Esophagus muscularis mucosa (tissue), 4 donors: Measurements from ENCODE around the gene BTBD17. TPM values are rescaled to one million over a fixed set of nuclear protein-coding genes. Genes with fewer than 3 reads are reported as not detected.

ENCODE experiments used
- DNase-seq: peaks from one replicate; pipeline ENCODE4 v3.0.0-alpha.2; 2017; ENCODE audit errors: extremely low spot score
- H3K27ac ChIP-seq, 4 donors: fragments of 200-600 bp; sonication (generic); replicated peaks in 1 of 4; 1 replicate in 3 of 4; 2 replicates in 1 of 4; pipeline ENCODE4 v1.5.1; 2016 to 2019; ENCODE audit warnings: mild to moderate bottlenecking in 1 of 4
- H3K27me3 ChIP-seq, 4 donors: fragments of 200-600 bp; sonication (generic); one replicate each; pipeline versions ENCODE4 v1.5.1 to v1.6.0; 2016 to 2019
- H3K36me3 ChIP-seq, 4 donors: fragments of 200-600 bp; sonication (generic); one replicate each; pipeline ENCODE4 v1.5.1; 2016 to 2019
- H3K4me1 ChIP-seq, 4 donors: fragments of 200-600 bp; sonication (generic); one replicate each; pipeline ENCODE4 v1.5.1; 2016 to 2019
- H3K4me3 ChIP-seq, 4 donors: fragments of 200-600 bp; sonication (generic); 1 replicate in 2 of 4; 2 replicates in 2 of 4; pipeline ENCODE4 v1.5.1; 2016 to 2019; ENCODE audit warnings: mild to moderate bottlenecking in 4 of 4, moderate library complexity in 1 of 4
- H3K9me3 ChIP-seq, 4 donors: fragments of 200-600 bp; sonication (generic); 1 replicate in 3 of 4; 2 replicates in 1 of 4; pipeline ENCODE4 v1.5.1; 2016 to 2019
- CTCF ChIP-seq, 3 experiments: fragments of 200-600 bp in 2 of 3; fragments of 450-650 bp in 1 of 3; sonication (generic) in 2 of 3; IDR thresholded peaks; one replicate each; pipeline ENCODE4 v1.5.1; 2017 to 2019; ENCODE audit warnings: antibody characterized with exemption in 3 of 3, mild to moderate bottlenecking in 2 of 3, moderate library complexity in 1 of 3
- EP300 ChIP-seq: sonication (generic); formaldehyde crosslinking; IDR thresholded peaks from one replicate; pipeline ENCODE4 v1.6.1; 2017; ENCODE audit warnings: antibody characterized with exemption
- POLR2A ChIP-seq: fragments of 450-650 bp; IDR thresholded peaks from one replicate; pipeline ENCODE4 v1.6.1; 2017; ENCODE audit warnings: antibody characterized with exemption, moderate library complexity, mild to moderate bottlenecking, low read depth
- POLR2AphosphoS5 ChIP-seq, 2 donors: sonication (generic); formaldehyde crosslinking; IDR thresholded peaks; one replicate each; pipeline ENCODE4 v1.6.1; 2017; ENCODE audit warnings: antibody characterized with exemption in 2 of 2
- WGBS: methylation state at CpG from one replicate; pipeline ENCODE4 v1.1.5; 2018; 5-methylcytosine and 5-hydroxymethylcytosine counted together
- intact Hi-C: fragments of 100-400 bp; cut with DNase I; formaldehyde crosslinking; loops from one replicate; pipeline ENCODE4 v1.15.1; 2023
- total RNA-seq, 4 donors: library from RNA; depleted of rRNA; stranded (reverse); fragments of >200 nt; gene quantifications; one replicate each; pipeline versions ENCODE4 v1.1.0 to v1.2.1, GENCODE V29; 2016

BTBD17 gene
- total RNA-seq, 4 donors from 2014 or later = 0.17 TPM; not detected in 3

- Histone ChIP-seq H3K27me3 (peaks cover 0 to 23% (median 0%) of the 10 kb centered on the region in 4 donors), H3K9me3 (peaks cover 0 to 9% (median 0%) of the 10 kb centered on the region in 4 donors), H3K27ac (no peak overlapping the region), H3K4me1 (no peaks in the 10 kb centered on the region), H3K36me3 (no peaks in the 10 kb centered on the region), H3K4me3 (no peak overlapping the region)
- 47% methylated on average over 7 of the region's 10 CpGs for WGBS
- DNase-seq = no peak
- TF ChIP-seq POLR2AphosphoS5 (IDR thresholded peaks at IDR 0.05) (no peak), CTCF (IDR thresholded peaks at IDR 0.05) (no peak), EP300 (no peak), POLR2A (no peak)
- intact Hi-C loops = no loop called here
These were observed 45.4 kb downstream of the BTBD17 start for GRCh38 chr17:74316220-74316619.

GRCh38 chr17:74314877-74315276 is 46.8 kb downstream of the BTBD17 start:
- H3K27ac ChIP-seq = no peak overlapping the region
- no peak for TF ChIP-seq POLR2A
- no peak for TF ChIP-seq POLR2AphosphoS5 (IDR thresholded peaks at IDR 0.05)
- no peak for TF ChIP-seq EP300
- no peak for TF ChIP-seq CTCF (IDR thresholded peaks at IDR 0.05)
- no peaks in the 10 kb centered on the region for H3K4me1 ChIP-seq
- 90% methylated on average over 14 of the region's 15 CpGs for WGBS
- peaks cover 0 to 26% (median 0%) of the 10 kb centered on the region in 4 donors for H3K27me3 ChIP-seq
- H3K4me3 ChIP-seq = no peak overlapping the region
- intact Hi-C loops = no loop called here
- peaks cover 0 to 9% (median 0%) of the 10 kb centered on the region in 4 donors for H3K9me3 ChIP-seq
- no peaks in the 10 kb centered on the region for H3K36me3 ChIP-seq
- DNase-seq = no peak

- H3K9me3 ChIP-seq = peaks cover 0 to 14% (median 4%) of the 10 kb centered on the region in 4 donors
- peaks cover 0 to 2% (median 0%) of the 10 kb centered on the region in 4 donors for H3K4me1 ChIP-seq
- H3K27me3 ChIP-seq = peaks cover 0 to 29% (median 0%) of the 10 kb centered on the region in 4 donors
- no peak overlapping the region for H3K4me3 ChIP-seq
- no peak for DNase-seq
- 74% methylated on average over 10 of the region's 12 CpGs for WGBS
- TF ChIP-seq CTCF (IDR thresholded peaks at IDR 0.05) (no peak), POLR2AphosphoS5 (IDR thresholded peaks at IDR 0.05) (no peak), POLR2A (no peak), EP300 (no peak)
- intact Hi-C loops = no loop called here
- no peak overlapping the region for H3K27ac ChIP-seq
- H3K36me3 ChIP-seq = no peaks in the 10 kb centered on the region
These were observed 51.8 kb downstream of the BTBD17 start for GRCh38 chr17:74309902-74310301.

GRCh38 chr17:74307984-74308773 is 53.5 kb downstream of the BTBD17 start:
- Histone ChIP-seq H3K4me3 (no peak overlapping the region), H3K27me3 (peaks cover 0 to 35% (median 0%) of the 10 kb centered on the region in 4 donors), H3K9me3 (peaks cover 0 to 20% (median 7%) of the 10 kb centered on the region in 4 donors), H3K27ac (no peak overlapping the region), H3K4me1 (peaks cover 0 to 2% (median 0%) of the 10 kb centered on the region in 4 donors), H3K36me3 (no peaks in the 10 kb centered on the region)
- intact Hi-C loops = no loop called here
- WGBS = 65% methylated on average over 15 of the region's 15 CpGs
- DNase-seq = no peak
- TF ChIP-seq POLR2AphosphoS5 (IDR thresholded peaks at IDR 0.05) (peak; percentile 26 to 34), POLR2A (no peak)

Other genes starting within 250 kb of the BTBD17 start
- 1,000 to 10,000 TPM in 2 of 4 donors, 100 to 1,000 TPM in 2; 445 to 1,296 (median 979) TPM for gene RPL38, start 158.2 kb downstream of the BTBD17 start, total RNA-seq
- gene TTYH2, start 148.3 kb downstream of the BTBD17 start, total RNA-seq = 10 to 100 TPM in 1 of 4 donors, 1 to 10 TPM in 3; 5.8 to 11.3 (median 7.9) TPM
- not detected for gene DNAI2, start 87.6 kb downstream of the BTBD17 start, total RNA-seq
- 1 to 10 TPM in 3 of 4 donors, under 1 TPM in 1; under 0.01 to 3.8 (median 1.3) TPM for gene KIF19, start 35.6 kb downstream of the BTBD17 start, total RNA-seq
- gene GPR142, start 5.6 kb upstream of the BTBD17 start, total RNA-seq = under 1 TPM in 3 of 4 donors, not detected in 1; 0.39 to 0.83 (median 0.40) TPM
- 10 to 100 TPM; 12.6 to 23.6 (median 14.5) TPM for gene GPRC5C, start 70.2 kb upstream of the BTBD17 start, total RNA-seq
- 1 to 10 TPM; 1.2 to 4.1 (median 2.4) TPM for gene CD300A, start 104.8 kb upstream of the BTBD17 start, total RNA-seq
- gene CD300LB, start 169.6 kb upstream of the BTBD17 start, total RNA-seq = under 1 TPM in 3 of 4 donors, not detected in 1; 0.17 to 0.83 (median 0.23) TPM
- 1 to 10 TPM in 3 of 4 donors, under 1 TPM in 1; 0.39 to 4.6 (median 1.6) TPM for gene CD300C, start 184.2 kb upstream of the BTBD17 start, total RNA-seq
- gene CD300H, start 205.6 kb upstream of the BTBD17 start, total RNA-seq = not detected
- not detected for gene CD300LD, start 230.4 kb upstream of the BTBD17 start, total RNA-seq